GM04503 (cell line): Measurements from ENCODE around the gene CFAP20DC.
"Not testable (repeated sequence)": the region's sequence is repeated elsewhere in the genome, so short reads cannot be mapped to it uniquely, and the experiment has no call there.

Source experiments
- DNase-seq: peaks from one replicate; pipeline ENCODE4 v3.0.0-alpha.2; 2012; ENCODE audit warnings: low read depth

CFAP20DC gene

DNA sequence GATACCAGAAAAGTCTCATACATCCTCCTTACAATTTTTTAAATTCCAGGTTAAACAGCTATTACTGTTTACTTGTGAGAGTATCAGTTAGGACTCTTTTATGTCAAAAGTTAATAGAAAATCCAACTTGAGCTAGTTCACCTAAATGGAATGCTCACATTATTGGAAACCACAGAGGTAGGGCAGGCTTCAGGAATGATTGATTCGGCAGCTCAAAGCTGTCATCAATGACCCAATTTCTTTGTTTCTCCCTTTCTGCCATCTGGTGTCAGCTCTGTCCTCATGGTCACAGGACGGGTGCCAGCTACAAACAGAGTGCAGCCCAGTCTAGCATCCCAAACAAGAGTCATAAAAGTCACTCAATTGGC lies 32.2 kb downstream of the CFAP20DC start:
- DNase-seq, result no peak

DNA sequence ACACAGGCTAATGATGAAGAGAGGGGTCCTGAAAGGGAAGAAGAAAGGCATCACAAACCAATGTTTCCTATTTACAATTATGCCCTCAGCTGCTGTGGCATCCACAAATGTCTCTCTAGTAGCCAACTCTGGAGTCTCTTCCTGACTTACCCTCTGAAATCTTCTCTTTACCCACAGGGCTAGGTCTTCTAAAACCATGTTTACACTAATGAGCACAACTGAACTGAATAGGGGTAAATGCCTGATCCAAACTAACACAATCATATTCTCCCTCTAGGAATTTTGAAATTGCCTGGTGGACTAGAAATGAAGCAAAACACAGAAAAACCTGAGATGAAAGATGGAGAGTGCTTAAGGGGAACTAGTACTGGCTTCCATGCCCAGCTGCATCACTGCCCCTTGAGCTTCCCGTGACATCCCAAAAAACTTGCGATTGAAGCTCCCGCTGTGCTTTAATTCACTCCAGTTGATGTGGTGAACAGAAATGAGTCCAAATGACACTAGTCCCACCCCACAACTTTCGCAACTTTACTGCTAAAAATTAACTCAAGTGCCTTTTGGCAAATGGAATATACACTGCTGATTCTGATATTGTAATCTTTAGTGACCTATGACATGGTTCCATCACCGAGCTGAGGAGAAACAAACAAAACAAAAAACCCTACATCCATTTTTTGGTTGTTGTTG lies 32.8 kb downstream of the CFAP20DC start:
- DNase-seq, result no peak

DNA sequence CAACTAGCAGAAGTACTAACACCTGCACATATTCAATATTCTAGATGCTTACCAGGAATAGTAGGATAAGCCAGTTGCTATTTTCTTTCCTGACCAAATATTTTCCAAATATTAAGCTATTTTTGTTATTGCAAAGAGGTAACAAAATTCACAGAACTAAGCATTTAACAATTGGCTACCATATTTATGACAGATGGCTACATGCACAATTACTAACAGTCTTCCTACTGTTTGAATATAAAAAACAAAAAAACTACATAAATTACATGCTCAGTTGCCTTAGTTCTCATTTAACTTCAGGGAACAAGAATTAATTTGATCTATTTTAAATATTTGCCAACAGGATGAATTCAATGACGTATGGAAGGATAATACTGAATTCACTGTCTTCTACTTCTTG lies 36.2 kb downstream of the CFAP20DC start:
- no peak for DNase-seq

DNA sequence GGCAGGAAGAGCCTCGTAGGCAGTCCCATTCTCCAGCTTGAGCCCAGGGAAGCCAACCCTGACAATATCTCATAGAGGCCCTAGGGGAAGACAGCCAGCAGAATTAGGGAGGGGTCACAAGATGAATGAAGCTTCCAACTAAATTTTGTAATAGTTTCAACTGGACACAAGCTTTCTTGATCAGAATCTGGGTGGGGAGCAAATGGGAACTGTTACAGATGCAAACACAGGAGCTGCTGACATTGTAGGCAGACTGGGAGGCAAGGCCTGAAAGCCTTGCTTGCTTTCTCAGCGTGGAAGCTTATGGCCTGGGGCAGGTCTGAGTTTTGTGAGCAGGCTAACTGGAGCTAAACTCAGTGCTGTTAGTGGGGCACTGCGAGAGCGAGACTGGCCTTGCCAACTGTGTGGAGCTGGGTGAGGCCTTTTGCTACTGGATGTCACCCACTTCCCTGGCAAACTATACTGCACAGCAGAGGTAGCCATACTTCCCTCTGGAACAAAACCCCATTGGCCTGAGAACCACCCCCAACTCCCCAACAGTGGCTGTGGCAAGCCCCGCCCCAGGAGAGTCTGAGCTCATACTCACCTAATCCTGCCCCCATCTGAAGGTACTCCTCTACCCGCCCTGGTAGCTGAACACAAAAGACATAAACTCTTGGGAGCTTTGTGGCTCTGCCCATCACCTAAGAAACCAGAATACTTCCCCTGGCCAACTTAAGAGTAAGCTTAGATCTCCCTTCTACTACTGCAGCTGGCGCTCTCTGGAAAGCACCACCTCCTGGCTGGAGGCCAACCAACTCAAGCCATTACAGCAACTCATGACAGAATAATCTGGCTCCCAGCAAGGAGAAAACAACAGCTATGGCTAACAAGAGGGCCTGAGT lies 42.9 kb downstream of the CFAP20DC start:
- no peak for DNase-seq

DNA sequence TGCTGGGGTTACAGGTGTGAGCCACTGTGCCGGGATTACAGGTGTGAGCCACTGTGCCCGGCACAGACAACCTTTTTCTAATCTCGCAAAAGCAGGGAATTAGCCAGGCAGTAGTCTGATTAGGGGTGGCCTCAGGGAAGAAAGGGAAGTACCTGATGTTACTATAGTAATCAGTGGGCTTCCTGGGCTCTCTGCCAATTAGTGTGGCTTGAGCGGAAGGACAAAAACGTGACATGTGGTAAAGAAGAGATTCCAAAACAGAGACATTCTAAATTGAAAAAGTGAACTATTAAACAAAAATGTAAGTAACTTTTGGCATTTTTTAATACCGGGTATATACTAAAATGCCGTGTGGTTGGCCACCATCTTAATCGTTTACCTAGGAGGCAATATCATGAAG lies 48.1 kb downstream of the CFAP20DC start:
- DNase-seq, result no peak

DNA sequence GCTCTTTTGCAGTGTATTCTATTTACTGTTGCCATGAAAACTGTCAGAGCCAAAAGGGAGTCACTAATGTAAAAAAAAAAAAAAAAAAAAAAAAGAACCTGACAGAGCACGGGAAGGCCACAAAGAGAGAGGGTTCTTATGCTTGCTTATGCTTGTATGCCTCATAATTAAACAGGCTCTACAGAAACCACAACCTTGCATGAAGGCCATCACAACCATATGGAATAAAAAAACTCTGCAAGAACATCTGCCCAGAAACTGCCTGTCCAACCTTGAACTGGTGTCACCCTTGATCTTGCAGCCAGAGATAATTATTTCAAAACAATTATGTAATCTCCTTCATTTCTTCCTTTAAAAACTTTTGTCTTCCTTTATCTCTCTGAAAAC lies 50.1 kb downstream of the CFAP20DC start:
- DNase-seq, result no peak

DNA sequence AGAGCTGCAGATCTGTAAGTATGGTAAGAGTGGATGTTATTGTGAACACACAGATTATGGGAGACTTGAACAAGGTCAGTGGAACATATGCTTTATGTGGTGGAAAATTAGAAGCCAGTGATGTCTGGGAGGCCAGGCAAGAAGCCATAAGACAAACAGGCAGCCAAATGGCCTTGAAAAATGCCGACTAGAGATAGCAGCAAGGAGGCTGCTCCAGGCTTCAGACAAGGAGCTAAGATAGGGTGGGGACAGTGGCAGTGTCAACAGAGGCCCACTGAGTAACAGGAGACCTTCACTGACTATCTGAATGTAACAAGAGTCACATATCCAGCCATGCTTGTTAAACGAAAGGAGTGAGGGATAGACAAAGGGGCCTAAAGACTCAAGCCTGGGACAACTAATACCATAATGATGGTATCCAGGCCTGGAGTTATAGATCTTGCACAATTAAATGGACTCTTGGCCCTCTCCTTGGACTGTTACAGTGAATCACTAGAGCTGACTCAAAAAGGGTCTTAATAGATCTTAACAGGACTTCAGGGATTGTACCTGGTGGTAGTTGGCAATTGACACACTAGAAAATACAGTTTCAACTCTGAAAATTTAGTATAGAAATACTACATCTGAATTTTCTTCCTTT lies 50.6 kb downstream of the CFAP20DC start:
- DNase-seq, result no peak

DNA sequence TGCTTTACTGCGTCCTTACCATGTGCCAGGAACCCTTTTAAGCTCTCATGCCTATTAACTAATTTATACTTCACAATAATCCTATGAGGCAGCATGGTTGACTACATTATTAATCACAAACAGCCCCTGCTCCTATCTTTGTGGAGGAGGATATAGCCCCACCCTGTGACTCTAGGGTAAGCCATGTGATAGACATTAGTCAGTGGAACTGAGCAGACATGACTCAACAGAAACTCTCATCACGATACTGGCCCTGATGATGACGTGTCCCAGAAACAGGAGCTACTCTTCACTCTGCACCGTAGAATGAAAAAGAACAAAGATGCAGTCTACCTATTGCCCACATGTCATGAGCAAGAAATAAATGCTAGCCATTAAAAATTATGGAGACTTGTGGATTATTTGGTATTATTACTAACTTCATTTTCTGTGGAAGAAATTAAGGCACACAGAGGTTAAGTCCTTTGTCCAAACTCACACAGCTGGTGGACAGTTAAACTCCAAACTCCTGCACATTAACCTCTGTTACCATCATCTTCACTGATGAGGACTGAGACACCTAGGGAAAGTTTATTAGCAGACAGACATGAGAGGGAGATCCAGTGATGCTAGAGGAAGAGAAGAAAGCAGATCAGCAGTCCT lies 51.2 kb downstream of the CFAP20DC start:
- DNase-seq, result peak; percentile 82

DNA sequence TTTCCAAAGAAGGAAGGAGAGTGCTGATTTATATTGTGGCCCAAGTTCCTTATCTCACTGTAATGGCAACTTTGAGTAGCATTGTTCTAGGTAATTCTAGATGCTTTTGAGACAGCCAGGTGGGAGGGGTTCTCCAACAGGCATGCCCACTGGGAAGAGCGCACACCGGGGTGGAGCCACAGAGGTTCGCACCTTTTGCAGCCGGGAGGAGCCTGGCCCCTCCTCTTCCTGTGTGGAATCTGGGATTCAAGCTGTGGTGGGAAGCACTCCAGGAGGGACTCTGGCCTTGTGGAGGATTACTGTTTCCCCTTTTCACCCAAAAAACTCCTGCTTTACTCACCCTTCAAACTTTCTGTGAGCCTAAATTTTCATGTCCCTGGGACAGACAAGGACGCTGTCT lies 53.1 kb downstream of the CFAP20DC start:
- DNase-seq, result no peak

DNA sequence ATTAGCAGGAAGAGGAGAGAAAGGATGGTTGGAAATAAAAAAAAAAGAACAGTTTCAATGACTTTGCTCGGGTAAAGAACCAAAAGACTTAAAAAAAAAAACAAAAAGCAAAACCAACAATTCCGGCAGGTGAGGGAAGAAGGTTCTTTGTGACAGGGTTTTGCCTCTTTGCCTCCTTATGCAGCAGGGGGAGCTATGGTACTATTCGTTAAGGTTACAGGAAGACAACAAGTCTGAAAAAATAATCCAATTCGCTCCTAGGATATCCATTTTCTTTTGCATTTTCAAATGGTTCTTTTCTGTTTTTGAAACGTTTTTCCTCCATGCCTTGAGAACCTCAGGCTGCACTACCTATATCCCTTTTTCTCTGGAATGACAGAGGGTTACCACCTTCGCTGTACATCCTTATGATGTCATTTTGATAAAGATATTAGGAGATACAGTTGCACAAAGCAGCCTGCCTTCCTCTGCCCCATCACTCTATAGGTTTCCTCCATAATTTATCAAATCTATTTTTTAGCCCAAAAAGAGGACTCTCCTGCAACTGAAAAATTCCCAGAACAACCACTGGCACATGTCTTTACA lies 55.0 kb downstream of the CFAP20DC start:
- DNase-seq, result no peak

DNA sequence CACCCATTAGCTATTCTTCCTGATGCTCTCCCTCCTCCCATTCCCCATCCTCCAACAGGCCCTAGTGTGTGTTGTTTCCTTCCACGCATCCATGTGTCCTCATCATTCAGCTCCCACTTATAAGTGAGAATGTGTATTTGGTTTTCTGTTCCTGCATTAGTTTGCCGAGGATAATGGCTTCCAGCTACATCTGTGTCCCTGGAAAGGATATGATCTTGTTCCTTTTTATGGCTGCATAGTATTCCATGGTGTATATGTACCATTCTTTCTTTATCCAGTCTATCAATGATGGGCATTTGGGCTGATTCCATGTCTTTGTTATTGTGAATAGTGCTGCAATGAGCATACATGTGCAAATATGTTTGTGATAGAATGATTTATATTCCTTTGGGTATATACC lies 56.3 kb downstream of the CFAP20DC start:
- no peak for DNase-seq

DNA sequence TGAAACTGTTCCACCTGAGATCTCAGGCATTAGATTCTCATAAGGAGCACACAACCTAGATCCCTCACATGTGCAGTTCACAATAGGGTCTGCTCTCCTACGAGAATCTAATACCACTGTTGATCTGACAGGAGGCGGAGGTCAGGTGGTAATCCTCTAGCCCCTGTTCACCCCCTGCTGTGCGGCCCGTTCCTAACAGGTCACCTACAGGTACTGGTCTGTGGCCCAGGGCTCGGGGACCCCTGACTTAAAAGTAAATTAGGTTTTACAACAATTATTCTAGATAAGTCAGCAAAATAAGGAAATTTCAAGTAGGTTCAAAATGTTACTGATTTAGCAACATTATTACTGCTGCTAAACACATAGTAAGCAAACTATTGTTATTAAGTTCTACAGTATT lies 58.2 kb downstream of the CFAP20DC start:
- no peak for DNase-seq

DNA sequence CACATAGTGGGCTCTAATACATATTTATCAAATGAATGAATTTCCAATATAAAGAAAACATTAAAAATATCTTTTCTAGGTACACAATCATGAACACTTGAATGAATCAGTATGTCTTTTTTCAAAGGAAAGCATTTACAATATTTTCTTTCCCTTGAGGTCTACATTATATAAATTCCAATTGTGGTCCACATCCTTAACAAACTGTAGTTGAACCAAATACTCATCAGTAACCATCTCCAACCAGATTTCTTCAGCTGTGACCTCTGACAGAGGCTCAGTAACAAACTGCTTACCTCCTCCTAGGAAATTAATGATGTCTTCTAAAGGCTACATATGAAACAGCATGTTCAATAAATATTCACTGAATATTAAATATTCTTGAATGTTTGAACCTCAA lies 58.8 kb downstream of the CFAP20DC start:
- DNase-seq, result no peak

DNA sequence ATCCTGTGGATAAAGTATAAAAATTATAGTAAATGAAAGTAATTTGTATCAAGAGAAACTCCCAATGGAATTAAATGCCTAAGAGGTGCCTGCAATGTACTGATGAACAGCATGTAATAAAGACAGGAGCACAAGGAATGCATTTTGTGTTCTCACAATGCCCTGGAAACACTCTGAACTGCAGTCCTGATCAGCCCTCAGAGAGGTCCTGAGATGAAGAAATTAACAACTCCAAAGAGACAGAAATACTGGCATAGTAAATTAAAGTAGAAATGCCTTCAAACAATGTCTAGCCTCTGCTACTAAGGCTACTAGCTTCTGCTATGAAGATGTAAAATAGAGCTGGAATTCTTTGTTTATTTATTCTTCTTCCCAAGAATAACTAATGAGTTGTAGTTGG lies 59.9 kb downstream of the CFAP20DC start:
- no peak for DNase-seq

DNA sequence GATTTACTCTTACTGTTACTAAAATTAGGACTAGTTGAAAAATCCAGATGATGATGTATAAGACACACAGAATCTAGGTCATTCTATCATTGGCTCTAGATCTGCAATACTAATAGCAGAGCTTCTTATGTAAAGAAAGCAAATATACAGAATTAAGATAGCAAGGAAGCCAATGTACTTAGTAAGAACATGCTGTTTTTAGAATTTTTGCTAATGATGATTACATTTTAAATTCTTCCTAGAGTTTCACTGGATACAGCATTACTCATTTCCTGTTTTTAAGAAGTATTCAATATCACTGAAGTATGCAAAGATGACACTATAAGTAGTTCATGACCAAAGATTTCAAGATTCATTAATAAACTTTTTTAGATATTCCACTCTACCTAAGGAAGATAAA lies 60.7 kb downstream of the CFAP20DC start:
- DNase-seq, result no peak

DNA sequence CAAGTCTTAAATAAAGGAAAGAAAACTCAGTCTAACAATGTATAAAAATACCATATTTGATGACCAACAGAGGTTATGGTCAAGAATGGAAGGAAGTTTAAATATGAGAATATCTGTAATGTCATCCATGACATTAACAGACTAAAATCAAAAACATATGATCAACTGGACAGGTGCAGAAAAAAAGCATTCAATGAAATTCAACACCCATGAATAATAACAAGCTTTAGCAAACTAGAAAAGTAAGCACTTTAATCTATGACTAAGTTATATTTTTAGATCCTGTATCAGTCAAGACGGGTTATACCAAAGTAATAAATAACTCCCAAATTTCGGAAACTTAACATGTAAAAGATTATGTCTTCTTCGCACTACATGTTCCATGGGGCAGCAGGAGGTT lies 61.8 kb downstream of the CFAP20DC start:
- DNase-seq, result no peak

DNA sequence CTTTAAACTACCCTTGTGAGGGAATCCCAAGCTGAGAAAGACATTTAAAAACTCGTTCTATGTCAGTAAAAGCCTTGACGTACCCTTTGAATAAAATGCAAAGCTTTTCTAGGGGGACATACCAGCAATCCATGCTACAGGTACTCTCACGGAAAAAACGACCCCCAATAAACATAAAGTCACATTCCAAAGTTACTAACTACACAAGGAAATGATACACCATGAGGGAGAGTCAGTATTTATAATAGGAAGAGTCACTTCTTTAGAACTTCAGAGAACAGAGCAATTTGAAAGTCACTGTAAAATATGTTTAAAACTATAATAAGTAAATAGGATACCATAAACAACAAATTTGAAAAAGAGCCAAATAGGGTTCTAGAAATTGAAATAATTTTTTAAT lies 63.2 kb downstream of the CFAP20DC start:
- no peak for DNase-seq

DNA sequence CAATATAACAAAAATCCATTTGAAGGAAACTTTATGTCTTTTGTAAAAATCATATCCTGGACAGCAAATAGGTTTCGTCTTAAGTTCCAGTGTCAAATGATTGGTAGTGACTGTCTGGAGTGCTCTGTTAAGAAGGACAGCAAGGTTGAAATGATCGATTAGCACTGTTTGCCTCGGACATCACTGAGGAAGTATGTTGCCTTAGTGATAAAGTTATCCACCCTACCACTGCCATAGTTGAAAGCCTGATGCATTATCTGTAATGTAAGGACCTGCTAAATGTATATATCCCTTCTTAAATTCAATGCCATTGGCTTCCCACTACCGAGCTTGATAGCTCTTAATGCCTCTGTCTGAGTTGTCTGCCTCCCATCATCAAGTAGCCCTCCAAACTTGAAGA lies 70.0 kb downstream of the CFAP20DC start:
- no peak for DNase-seq

DNA sequence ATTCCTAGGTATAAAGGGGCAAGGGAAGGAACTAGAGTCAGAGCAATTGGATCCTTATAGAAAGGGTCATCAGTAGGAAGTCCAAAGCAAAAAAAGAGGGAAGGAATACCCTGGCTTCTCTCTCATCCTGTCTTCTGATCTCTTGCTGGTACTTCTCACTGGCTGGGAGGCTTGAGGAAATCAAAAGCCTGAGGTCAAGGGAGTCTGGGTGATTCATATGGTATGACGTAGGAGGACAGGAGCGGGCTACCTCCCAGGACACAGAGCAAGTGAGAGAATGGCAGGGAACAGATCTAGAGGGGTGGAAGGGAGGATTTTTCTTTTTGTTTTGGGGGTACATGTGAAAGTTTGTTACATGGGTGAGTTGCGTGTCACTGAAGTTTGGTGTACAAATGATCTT lies 76.0 kb downstream of the CFAP20DC start:
- DNase-seq, result no peak

DNA sequence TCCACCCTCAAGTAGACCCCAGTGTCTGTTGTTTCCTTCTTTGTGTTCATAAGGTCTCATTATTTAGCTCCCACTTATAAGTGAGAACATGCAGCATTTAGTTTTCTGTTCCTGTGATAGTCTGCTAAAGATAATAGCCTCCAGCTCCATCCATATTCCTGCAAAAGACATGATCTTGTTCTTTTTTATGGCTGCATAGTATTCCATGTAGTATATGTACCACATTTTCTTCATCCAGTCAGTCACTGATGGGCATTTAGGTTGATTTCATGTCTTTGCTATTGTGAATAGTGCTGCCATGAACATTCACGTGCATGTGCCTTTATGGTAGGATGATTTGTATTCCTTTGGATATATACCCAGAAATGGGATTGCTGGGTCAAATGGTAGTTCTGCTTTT lies 82.0 kb downstream of the CFAP20DC start:
- DNase-seq, result not testable (repeated sequence)

DNA sequence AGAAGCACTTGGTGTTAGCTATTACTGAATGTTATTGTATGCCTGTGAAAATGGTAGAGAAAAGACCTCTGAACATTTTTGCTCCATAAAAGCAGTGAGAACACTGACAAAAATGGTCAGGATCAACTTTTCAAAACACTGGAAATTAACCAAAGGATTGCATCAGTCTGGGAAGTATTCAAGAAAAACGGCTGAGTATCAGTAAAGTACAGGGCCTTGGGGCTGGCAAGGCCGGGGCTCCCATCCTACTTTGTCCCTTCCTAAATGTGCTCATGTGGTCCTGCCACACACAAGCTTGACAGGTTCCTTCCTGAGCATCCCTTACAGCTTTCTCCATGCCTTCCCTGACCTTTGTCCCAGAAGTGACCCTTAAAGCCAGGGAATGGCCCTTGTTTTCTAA lies 84.0 kb downstream of the CFAP20DC start:
- DNase-seq, result peak; percentile 24

DNA sequence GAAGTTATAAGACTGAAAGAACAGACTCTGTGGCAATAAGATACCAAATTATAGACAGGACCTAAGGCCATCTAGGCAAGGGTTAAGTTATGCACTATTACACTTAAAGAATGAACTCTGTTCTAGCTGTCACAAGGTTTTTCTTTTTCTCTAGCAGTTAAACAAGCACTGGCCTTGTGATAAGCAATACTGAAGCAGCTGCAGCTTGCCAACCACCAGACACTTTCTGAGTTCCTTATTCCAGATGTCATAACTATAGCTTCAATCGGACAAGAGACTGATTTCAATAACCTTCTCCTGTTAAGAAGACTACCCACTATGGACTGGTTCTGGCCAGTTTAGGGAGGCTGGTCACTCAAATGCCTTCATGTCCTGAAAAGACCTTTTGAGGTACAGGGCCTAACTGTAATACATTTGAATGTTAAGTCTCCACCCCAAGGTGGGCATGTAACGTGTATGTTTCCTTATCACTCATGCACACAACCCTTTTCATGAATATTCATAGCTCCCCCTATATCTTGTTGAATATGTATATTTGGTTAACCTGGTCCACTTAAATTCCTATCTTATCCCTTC lies 85.8 kb downstream of the CFAP20DC start:
- no peak for DNase-seq
